Colon (tissue), 2 donors: ENCODE measurements around the gene FNDC3B.

Experiments
- FAIRE-seq: peaks from 2 replicates; lab custom pipeline; 2012; peaks lifted over from hg19 to GRCh38; lab: Jason Lieb, UNC
- donor health status: control.
- donor health status: control.

The FNDC3B gene

GRCh38 chr3:172268425-172268824 is 229.0 kb downstream of the FNDC3B start:
- FAIRE-seq, result no peak

- no peak for FAIRE-seq
Observed at GRCh38 chr3:172268868-172269267, 229.5 kb downstream of the FNDC3B start.

GRCh38 chr3:172270557-172271166 is 231.3 kb downstream of the FNDC3B start:
- FAIRE-seq, result no peak

- no peak for FAIRE-seq
Observed at GRCh38 chr3:172271386-172271976, 232.1 kb downstream of the FNDC3B start.

GRCh38 chr3:172272698-172273097 is 233.3 kb downstream of the FNDC3B start:
- no peak for FAIRE-seq

GRCh38 chr3:172273378-172273777 is 234.0 kb downstream of the FNDC3B start:
- no peak for FAIRE-seq

GRCh38 chr3:172274906-172275305 is 235.5 kb downstream of the FNDC3B start:
- FAIRE-seq, result no peak

- no peak for FAIRE-seq
Observed at GRCh38 chr3:172275586-172275985, 236.2 kb downstream of the FNDC3B start.

- FAIRE-seq, result no peak
Observed at GRCh38 chr3:172276103-172276502, 236.7 kb downstream of the FNDC3B start.

GRCh38 chr3:172277151-172277652 is 237.8 kb downstream of the FNDC3B start:
- no peak for FAIRE-seq

- no peak for FAIRE-seq
Observed at GRCh38 chr3:172279191-172279640, 239.8 kb downstream of the FNDC3B start.

GRCh38 chr3:172279974-172280373 is 240.6 kb downstream of the FNDC3B start:
- no peak for FAIRE-seq

- FAIRE-seq, result no peak
Observed at GRCh38 chr3:172280406-172281051, 241.2 kb downstream of the FNDC3B start.

- no peak for FAIRE-seq
Observed at GRCh38 chr3:172281884-172282283, 242.5 kb downstream of the FNDC3B start.

- no peak for FAIRE-seq
Observed at GRCh38 chr3:172282850-172283249, 243.5 kb downstream of the FNDC3B start.

- FAIRE-seq, result no peak
Observed at GRCh38 chr3:172283841-172284357, 244.5 kb downstream of the FNDC3B start.

- no peak for FAIRE-seq
Observed at GRCh38 chr3:172285844-172286243, 246.5 kb downstream of the FNDC3B start.

GRCh38 chr3:172286548-172287148 is 247.3 kb downstream of the FNDC3B start:
- FAIRE-seq, result no peak

- FAIRE-seq, result no peak
Observed at GRCh38 chr3:172287937-172288477, 248.6 kb downstream of the FNDC3B start.

- no peak for FAIRE-seq
Observed at GRCh38 chr3:172288651-172289050, 249.3 kb downstream of the FNDC3B start.

- FAIRE-seq, result no peak
Observed at GRCh38 chr3:172289583-172289982, 250.2 kb downstream of the FNDC3B start.

GRCh38 chr3:172290457-172290856 is 251.1 kb downstream of the FNDC3B start:
- no peak for FAIRE-seq
